Measurements from ENCODE around the gene DZIP1.

The DZIP1 gene

DNA sequence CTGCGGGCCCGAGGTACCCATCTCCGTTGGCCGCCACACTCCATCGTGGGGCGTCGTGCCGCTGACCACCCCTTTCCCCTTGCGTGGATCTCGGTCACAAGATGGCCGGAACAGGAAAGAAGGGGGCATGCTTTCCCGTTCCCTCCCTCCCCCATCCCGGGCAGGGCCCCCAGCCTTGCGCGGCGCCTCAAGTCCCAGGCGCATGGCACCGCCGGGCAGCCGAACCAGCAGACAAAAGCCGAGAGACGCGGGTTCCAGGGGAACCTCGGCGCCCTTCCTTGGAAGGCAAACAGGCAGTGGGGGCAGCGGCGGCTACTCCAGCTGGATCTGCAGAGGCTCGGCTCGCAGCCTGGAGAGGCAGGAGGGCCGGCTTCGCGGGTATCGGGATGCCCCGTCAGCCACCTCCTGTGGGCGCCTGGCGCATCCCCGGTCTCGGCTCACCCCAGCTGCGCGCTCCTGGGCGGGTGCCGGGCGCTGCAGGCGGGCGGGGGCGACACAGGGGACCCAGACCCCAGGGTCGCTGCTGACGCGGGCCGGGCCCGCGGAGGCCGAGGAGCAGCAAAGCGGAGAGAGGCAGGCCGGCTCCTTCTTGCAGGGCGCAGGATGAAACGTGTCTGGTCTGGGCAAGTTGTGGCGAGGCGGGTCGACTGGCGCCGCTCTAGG is 439 bp downstream of the DZIP1 start:
- CTCF ChIA-PET = interaction anchor here (0.8 kb wide), 1 partner anchor 50 kb away, joined by 4 read pairs; no protein-coding TSS in a partner anchor
- peak overlapping the region; percentile 91 for H3K27ac ChIP-seq
- DNase-seq (ENCODE audit: low spot score) = peak; percentile 27
- POLR2A ChIA-PET (ENCODE audit: low non-redundant PET) = no interaction called here
- TF ChIP-seq, protein P1, sequence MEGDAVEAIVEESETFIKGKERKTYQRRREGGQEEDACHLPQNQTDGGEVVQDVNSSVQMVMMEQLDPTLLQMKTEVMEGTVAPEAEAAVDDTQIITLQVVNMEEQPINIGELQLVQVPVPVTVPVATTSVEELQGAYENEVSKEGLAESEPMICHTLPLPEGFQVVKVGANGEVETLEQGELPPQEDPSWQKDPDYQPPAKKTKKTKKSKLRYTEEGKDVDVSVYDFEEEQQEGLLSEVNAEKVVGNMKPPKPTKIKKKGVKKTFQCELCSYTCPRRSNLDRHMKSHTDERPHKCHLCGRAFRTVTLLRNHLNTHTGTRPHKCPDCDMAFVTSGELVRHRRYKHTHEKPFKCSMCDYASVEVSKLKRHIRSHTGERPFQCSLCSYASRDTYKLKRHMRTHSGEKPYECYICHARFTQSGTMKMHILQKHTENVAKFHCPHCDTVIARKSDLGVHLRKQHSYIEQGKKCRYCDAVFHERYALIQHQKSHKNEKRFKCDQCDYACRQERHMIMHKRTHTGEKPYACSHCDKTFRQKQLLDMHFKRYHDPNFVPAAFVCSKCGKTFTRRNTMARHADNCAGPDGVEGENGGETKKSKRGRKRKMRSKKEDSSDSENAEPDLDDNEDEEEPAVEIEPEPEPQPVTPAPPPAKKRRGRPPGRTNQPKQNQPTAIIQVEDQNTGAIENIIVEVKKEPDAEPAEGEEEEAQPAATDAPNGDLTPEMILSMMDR (conservative IDR thresholded peaks at IDR 0.05; ENCODE audit: low read depth) = no peak

DNA sequence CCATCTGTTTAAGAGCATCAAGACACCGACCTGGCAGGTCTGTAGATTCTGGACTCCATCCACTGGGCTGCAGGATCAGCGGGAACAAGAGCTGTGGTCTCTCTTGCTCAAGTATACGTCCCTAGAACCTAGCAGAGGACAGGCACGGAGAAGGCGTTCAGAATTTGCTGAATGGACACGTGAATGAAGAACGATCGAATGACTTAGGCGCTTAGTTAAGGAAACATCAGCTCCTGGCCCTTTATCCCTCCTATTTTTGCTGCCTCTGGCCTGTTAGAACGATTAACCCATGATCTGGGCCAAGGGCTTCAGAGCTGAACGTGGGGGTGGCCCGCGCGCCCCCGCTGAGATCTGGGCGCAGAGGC is 953 bp downstream of the DZIP1 start:
- TF ChIP-seq, protein P1 (conservative IDR thresholded peaks at IDR 0.05; ENCODE audit: low read depth) = no peak
- CTCF ChIA-PET = interaction anchor here (0.6 kb wide), 1 partner anchor 109 kb away, joined by 4 read pairs; no protein-coding TSS in a partner anchor
- peak; percentile 16 for DNase-seq (ENCODE audit: low spot score)
- POLR2A ChIA-PET (ENCODE audit: low non-redundant PET) = no interaction called here
- H3K27ac ChIP-seq = peak overlapping the region; percentile 91

DNA sequence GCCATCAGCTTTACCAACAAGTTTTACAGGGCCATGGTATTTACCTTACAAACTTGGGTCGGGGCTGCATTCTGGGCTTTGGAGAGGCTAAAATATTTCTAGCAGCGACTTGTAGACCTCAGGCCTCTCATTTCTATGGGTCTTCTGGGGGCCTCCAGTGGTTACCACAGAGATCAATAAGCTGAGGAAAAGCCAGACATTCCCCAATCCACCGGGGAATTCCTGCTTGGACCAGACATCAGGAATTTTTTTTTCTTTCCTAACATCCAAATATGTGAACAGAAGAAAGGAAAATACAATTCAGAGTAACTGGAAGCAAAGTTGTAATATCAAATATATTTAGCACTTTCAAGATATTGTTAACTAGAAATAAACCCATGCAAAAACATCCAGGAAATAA is 1.5 kb downstream of the DZIP1 start:
- no peak for DNase-seq (ENCODE audit: low spot score)
- CTCF ChIA-PET = interaction anchor here (0.6 kb wide), 1 partner anchor 109 kb away, joined by 4 read pairs; no protein-coding TSS in a partner anchor
- no peak overlapping the region for H3K27ac ChIP-seq
- POLR2A ChIA-PET (ENCODE audit: low non-redundant PET) = no interaction called here
- TF ChIP-seq, protein P1 (conservative IDR thresholded peaks at IDR 0.05; ENCODE audit: low read depth) = no peak

DNA sequence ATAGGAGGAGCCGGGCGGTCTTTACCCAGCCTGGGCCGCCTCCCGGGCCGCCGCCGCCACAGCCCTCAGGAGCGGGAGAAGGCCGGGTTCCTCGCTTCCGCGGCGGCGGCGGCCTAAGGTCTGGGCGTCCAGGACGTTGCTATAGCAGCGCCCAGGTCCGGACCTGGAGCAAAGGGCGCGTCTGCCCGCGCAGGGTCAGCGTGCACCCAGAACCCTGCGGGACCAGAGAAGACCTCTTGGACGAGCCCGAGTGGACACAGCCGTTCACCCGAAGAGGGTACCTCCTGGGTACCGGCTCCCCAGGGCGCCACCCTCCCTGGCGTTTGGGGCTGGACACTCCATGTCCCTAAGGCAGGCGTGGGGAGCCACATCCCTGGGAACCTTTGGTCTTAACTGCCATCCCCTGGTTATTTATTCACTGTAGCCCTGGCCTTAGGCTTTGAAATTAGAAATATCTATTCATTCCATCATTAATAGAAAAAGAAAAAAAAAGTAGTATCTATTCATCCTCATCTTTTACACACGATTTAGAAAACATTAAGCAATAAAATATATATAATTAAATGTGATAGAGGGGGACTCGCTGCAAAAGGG is 2.4 kb downstream of the DZIP1 start:
- H3K27ac ChIP-seq = peak overlapping the region; percentile 9
- TF ChIP-seq, protein P1 (conservative IDR thresholded peaks at IDR 0.05; ENCODE audit: low read depth) = no peak
- no peak for DNase-seq (ENCODE audit: low spot score)
- CTCF ChIA-PET = no interaction called here
- POLR2A ChIA-PET (ENCODE audit: low non-redundant PET) = no interaction called here

DNA sequence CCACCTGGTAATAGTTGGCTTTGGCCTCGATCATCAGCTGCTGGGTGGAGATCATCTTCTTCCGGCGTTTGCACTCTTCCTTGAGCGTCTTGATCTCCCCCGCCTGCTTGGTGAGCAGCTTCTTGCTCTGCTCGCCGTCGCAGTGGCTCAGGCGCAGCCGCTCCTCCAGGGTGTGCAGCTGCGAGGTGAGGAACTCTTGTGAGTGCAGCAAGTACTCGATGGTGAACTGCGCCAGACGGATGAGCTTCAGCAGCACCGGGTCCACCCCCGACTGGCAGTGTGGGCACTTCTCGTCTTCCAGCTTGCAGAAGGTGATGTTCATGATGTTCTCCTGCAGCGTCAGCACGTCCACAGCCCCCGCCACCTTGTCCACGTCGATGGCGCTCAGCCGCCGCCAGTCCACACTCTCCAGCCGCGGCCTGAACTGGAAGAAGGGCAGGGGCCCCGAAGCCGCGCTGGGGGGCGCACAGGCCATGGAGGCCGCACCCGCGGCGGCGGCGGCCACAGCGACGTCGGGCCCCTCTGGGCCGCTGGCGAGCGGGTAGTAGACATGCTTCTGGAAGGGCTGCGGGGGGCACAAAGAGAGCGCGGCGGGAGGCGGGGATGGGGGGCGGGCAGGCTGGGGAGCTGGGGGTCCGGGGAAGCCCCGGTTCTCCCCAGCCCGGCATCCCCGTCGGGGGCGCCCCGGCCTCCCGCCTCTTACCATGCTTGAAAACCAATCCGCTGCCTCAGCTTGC is 3.0 kb downstream of the DZIP1 start:
- TF ChIP-seq, protein P1 (conservative IDR thresholded peaks at IDR 0.05; ENCODE audit: low read depth) = no peak
- CTCF ChIA-PET = no interaction called here
- peak overlapping the region; percentile 9 for H3K27ac ChIP-seq
- POLR2A ChIA-PET (ENCODE audit: low non-redundant PET) = no interaction called here
- DNase-seq (ENCODE audit: low spot score) = no peak

DNA sequence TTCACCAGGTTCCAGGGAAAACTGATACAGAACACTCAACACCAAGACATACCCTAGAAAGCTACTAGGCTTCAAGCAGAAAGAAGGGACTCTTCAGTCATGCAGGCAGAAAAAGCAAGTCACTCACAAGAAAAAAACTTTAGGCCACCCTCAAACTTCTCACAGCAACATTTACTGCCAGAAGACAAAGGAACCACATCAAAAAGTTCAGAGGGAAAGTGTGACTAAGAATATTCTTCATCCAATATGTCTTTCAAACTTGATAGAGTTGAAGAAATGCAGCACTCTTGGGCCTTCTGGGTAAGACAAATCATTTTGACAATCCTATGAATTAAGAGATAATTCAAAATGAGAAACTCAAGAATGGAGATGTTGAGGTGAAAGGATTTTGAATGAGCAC is 7.7 kb downstream of the DZIP1 start:
- CTCF ChIA-PET = no interaction called here
- no peak overlapping the region for H3K27ac ChIP-seq
- TF ChIP-seq, protein P1 (conservative IDR thresholded peaks at IDR 0.05; ENCODE audit: low read depth) = no peak
- POLR2A ChIA-PET (ENCODE audit: low non-redundant PET) = no interaction called here
- DNase-seq (ENCODE audit: low spot score) = no peak
